HTERT RPE-1 (cell line): ENCODE data around the gene SPANXN5.
"Not testable (repeated sequence)": the region's sequence is repeated elsewhere in the genome, so short reads cannot be mapped to it uniquely, and the experiment has no call there.

ENCODE experiments used
- in situ Hi-C: fragments of 300-500 bp; cut with MboI; formaldehyde crosslinking; loops from 4 replicates; pipeline ENCODE4 v1.14.3; 2020; ENCODE audit warnings: low sequenced_read_pairs

The SPANXN5 gene

DNA sequence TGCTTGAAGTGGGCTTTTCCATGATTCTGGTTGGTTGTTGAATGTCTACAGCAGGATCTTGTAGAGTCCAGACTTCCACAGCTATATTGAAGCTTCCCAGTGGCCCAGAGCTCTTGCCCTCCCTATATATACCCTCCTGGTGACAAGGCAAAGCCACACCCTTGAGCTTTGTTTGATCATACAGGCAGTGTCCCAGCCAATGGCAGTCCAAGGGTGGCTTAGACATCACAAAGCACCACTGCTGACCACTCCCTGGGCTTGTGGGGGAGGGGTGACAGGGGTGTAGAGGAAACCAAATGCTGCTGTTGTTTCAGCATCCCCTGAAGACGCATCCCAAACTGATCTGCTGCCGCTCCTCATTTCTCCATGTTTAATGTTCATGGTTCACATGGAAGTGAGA, at the start of gene SPANXN5:
Gene SPANXN5, minus strand, starts transcription at position 101 of the 400 bp plus-strand sequence. Its CDS starts 79 bp downstream, at position 22.
- in situ Hi-C loops: not testable (repeated sequence)

GRCh38 chrX:52843619-52844018, 46.4 kb upstream of the SPANXN5 start:
- in situ Hi-C loops: not testable (repeated sequence)

DNA sequence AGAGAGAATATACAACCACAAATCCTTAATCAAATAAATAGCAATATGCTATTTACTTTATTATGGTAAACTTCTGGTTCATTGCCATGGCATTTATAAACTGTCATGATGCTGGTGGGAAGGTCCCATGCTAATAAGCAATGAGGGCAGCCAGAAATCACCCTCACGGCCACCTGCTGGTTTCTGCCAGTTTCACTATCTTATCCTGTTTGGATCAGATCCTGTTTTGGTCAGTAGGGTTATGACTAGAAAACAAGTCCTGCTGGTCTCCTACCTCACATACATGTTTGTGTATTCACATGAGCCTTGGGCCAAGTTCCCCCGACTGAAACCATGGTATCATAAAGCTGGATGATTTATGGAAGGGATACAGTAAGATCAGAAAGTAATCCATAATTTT, 41.9 kb upstream of the SPANXN5 start:
- in situ Hi-C loops: no loop called here

GRCh38 chrX:52830551-52830950, 33.3 kb upstream of the SPANXN5 start:
- in situ Hi-C loops: no loop called here

DNA sequence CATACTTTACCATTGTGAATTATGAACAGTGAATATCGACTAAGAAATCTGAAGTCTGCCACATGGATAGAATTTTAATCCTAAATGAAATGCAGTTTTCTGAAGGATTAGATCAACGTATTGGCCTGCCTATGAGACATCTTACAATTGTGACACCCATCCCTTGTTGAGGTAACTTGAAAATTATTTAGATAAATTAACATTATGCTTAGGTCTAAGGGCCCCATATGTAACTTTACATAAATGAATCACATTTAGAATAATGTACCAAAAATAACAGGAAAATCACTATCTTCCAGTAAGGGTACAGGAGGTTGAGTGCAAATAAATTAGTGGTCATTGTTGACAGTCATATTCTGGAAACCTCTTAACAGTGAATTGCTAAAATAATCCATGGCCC, 27.4 kb upstream of the SPANXN5 start:
- in situ Hi-C loops: no loop called here

- in situ Hi-C loops: no loop called here
These were observed 24.0 kb upstream of the SPANXN5 start for GRCh38 chrX:52821079-52821760.

- in situ Hi-C loops: no loop called here
These were observed 22.6 kb upstream of the SPANXN5 start for GRCh38 chrX:52819788-52820187.

- in situ Hi-C loops: no loop called here
These were observed 13.9 kb upstream of the SPANXN5 start, which contains the start of gene XAGE5 for GRCh38 chrX:52811065-52811625. XAGE5 (plus strand) TSS chrX:52811287; CDS start chrX:52812567, 1,280 bp downstream.

DNA sequence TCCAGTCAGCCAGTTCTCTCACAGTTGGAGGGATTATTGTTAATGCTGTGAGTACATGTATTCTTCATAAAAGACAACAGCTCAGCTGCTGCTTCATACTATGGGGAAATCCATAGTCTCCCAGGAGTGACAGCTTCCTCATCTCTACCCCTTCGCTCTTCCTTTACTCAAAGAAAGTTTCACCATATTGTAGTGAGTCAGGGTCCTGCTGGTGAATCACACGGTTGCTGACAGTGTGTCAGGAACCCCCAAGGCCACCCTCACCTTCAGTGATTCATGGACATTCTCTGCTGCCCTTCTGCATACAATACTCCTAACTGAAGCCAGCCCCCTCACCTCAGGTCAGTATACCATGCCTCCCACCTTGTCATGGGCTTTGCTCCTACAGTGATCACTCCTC, 7.6 kb upstream of the SPANXN5 start:
- in situ Hi-C loops: not testable (repeated sequence)

- in situ Hi-C loops: not testable (repeated sequence)
These were observed 23.7 kb downstream of the SPANXN5 start for GRCh38 chrX:52773504-52773903.

DNA sequence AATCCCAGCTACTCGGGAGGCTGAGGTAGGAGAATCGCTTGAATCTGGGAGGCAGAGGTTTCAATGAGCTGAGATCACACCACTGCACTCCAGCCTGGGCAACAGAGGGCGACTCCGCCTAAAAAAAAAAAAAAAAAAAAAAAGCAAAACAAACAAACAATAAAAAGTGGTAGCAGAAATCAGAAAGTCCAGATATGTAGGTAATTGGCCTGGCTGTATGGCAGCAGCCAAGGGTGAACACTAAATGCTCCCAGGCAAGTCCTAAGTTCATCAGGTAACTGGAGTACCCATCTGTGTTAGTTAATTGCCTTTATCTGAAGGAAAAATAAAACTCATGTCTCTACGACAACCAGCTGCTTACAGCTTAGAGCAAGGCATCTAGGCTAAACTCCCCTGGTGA, 31.2 kb downstream of the SPANXN5 start:
- in situ Hi-C loops: not testable (repeated sequence)

DNA sequence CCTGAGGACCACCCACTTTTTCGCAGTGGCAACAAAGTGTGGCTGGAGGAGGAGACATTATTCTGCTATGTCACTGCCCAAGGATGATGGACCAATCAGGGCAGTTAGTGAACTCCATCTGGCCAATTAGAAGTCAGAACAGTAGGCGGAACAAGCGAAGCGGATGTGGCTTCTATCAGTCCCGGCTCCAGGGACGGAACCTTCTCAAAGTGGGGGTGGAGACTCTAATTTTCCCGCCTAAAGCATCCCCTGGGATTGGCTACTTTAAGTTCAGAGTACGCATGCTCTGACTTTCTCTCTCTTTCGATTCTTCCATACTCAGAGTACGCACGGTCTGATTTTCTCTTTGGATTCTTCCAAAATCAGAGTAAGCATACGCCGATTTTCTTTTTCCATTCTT, 46.3 kb downstream of the SPANXN5 start, which contains the start of gene SSX2B:
Gene SSX2B, plus strand, starts transcription at position 301 of the 400 bp plus-strand sequence. CDS start 1,429 bp downstream, outside the sequence.
- in situ Hi-C loops: not testable (repeated sequence)
